ENCODE data around the gene MLIP.

- TF ChIP-seq, protein P1, sequence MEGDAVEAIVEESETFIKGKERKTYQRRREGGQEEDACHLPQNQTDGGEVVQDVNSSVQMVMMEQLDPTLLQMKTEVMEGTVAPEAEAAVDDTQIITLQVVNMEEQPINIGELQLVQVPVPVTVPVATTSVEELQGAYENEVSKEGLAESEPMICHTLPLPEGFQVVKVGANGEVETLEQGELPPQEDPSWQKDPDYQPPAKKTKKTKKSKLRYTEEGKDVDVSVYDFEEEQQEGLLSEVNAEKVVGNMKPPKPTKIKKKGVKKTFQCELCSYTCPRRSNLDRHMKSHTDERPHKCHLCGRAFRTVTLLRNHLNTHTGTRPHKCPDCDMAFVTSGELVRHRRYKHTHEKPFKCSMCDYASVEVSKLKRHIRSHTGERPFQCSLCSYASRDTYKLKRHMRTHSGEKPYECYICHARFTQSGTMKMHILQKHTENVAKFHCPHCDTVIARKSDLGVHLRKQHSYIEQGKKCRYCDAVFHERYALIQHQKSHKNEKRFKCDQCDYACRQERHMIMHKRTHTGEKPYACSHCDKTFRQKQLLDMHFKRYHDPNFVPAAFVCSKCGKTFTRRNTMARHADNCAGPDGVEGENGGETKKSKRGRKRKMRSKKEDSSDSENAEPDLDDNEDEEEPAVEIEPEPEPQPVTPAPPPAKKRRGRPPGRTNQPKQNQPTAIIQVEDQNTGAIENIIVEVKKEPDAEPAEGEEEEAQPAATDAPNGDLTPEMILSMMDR (IDR thresholded peaks at IDR 0.05) = no peak
- no peak for TF ChIP-seq EP300 (IDR thresholded peaks at IDR 0.05)
- no peak for TF ChIP-seq POLR2AphosphoS5 (IDR thresholded peaks at IDR 0.05)
Measured at GRCh38 chr6:54196905-54197304, 85.7 kb downstream of the MLIP start.

All from suprapubic skin (tissue), 4 donors.